ENCODE measurements around the gene SMIM12.

The SMIM12 gene

DNA sequence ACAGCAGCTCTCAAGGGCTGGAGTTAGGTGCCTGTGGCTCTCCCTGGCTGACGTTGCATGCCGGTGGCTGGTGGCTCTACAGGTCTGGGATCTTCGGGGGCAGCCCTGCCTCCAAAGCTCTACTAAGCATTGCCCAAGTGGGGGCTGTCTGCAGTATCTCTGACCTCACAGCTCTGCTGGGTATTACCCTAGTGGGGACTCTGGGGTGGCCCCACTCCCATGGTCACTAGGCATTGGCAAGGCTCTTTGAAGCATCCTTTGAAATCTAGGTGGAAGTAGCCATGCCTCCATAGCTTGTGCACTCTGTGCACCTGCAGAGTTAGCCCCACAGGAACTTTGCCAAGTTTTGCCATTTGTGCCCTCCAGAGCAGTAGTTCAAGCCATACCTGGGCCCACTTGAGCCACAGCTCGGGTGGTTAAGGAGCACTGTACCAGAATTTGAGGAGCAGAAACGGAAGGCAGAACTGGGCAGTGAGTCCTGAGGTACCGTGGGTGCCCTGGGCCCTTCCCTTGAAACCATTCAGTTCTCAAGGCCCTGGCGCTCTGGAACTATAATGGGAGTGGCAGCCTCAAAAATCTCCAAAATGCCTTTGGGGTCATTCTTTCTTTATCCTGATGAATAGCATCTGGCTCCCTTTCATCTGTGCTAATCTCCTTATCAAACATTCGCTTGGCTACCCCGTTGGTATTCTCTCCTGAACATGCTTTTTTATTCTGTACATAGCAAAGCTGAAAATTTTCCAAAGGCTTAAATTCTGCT is 51.3 kb downstream of the SMIM12 start:
- no peak for DNase-seq

DNA sequence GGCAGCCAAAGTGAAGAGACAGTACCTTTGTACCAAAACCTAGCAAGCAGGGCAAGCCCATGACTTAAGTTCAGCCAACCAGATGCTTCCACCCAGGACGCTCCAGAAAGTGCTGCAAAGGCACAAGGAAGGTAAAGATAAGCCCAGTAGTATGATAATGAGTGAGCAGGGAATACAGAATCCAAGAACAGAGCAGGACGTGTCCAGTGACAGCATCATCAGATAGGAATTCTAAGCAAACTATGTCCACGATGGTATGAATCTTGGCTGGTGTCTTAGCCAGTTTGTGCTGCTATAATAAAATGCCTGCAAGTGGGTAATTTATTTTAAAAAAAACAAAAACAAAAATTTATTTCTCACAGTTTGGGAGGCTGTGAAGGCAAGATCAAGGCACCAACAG is 53.2 kb downstream of the SMIM12 start:
- DNase-seq, result no peak

DNA sequence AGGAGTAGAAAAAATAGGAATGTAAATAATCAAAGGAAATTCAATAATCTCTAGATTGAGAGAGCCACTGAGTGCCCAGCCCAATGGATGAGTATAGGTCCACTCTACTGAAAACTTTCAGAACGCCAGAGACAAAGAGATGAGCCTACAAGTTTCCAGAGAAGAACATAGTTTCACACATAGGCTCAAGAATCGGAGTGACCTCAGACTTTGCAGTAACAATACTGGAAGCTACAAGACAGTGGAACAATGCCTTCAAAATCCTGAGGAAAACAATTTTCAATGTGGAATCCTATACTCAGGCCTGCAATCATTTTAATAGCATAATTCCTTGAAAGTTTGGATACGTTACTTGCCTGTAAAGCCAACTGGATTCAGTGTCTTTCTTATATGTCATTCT is 55.8 kb downstream of the SMIM12 start:
- DNase-seq, result no peak

All from amygdala (tissue), 56 donors.